ENCODE results near the gene DCLK2.

Gene DCLK2

DNA sequence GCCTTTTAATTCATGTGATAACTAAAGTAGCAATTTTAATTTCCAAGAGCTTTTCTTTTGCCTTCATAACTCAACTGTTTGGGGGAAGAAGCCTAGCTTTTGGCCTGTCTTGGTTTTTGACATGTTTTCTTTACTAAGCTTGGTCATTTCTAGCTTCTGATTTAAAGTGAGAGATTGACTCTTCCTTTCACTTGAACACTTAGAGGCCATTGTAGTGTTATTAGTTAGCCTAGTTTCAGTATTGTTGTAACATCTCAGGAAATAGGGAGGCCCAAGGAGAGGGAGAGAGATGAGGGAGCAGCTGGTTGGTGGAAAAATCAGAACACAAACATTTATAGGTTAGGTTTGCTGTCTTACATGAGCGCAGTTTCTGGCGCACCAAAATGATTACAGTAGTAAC lies 44.8 kb downstream of the DCLK2 start:
- no peak for DNase-seq

DNA sequence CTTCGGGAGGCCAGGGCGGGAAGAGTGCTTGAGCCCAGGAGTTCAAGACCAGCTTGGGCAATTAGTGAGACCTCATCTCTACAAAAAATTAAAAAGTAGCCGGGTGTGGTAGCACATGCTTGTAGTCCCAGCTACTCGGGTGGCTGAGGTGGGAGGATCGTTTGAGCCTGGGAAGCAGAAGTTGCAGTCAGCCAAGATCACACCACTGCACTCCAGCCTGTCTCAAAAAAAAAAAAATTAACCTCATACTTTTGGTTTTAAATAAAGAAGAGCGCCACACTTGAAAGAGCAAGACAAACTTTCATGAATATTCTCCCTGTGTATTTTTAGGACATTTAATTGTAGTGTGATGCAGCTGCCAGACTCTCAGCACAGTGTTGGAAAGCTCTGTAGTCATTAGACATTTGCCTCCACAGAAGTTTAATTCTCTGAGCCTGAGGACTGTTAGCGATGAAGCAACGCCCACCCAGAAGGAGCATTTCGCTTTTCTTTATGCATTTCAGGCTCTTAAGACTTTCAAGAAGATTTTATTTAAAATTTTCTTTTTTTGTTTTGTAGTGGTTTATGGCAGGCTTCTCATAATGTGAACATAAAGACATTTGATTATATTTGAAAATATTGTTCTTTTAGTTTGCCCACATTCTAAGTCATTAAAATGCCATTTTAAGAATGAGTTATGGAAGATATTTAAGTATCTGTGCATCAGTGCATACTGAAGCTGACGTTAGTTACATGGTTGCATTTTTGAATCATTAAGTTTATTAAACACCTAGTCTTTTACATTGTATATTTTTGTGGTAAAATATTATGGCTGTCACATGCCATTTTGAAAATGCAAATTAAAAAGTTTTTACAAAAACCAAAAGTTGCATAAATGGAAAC lies 45.8 kb downstream of the DCLK2 start:
- no peak for DNase-seq

DNA sequence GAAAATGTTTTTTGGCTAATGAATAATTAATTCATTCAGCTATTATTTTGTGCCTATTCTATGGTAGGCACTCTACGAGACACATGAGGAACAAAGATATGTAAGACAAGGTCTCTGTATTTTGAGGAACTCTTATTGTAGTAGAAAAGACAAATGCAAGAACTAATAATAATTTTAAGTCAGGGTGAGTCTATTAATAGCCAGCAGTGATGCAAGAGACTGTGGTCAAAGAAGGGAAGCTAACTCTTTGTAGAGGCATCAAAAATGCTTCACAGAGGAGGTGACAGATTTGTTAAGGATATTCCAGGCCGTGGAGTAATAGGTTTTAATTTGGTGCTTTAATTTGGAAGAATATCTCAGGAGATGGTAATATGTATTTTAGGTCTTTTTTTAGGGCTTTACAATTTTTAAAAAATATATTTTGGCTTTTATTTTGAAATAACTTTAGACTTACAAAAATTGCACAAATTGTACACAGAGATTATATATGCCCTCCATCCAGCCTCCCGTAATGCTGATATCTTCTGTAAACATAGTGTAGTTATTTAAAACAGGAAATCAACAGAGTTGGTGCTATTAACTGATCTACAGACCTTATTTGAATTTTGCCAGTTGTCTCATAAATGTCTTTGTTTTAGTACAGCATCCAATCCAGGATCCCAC lies 48.1 kb downstream of the DCLK2 start:
- DNase-seq, result no peak

DNA sequence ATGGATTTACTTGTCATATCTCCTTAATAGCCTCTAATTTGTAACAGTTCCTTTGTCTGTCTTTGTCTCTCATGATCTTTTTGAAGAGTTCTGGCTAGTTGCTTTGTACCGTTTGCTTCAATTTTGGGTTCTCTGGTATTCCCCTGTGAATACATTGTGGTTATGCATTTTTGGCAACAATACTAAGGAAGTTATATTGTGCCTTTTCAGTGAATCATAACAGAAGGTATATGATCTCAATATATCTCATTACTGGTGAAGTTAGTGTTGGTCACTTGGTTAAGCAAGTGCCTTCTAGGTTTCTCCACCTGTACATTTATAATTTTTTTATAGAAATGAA lies 48.6 kb downstream of the DCLK2 start:
- DNase-seq, result no peak

DNA sequence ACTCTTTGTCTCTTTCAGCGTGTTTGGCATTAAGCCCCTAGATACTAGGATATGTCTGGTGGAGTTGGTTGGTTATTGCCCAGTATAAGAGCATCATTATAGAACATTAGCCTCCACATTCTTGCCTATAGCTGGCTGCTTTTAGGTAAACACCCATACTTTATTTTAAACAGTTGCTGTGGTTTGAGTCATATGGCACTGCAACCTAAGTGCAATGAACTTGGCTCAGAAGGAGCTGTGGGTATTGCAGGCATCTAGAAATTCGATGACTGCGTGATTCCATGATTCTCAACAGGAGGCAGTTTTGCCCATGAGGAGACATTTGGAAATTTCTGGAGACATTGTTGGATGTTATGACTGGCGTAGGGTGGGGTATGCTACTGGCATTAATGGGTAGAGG lies 49.5 kb downstream of the DCLK2 start:
- DNase-seq, result no peak

DNA sequence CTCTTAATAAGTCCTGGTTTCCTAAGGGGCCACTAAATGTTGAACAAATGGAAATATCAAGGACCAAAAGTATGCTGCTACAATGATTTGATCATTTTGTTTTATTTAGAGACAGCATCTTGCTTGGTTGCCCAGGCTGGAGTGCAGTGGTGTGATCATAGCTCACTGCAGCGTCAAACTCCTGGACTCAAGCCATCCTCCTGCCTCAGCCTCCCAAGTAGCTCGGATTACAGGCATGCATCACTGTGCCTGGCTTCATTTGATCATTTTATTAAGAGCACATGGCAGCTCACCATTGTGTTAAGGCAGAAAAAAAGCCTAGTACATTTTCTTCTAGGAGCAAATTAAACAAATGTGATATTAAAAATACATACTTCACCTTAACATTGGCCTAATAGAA lies 52.7 kb downstream of the DCLK2 start:
- no peak for DNase-seq

DNA sequence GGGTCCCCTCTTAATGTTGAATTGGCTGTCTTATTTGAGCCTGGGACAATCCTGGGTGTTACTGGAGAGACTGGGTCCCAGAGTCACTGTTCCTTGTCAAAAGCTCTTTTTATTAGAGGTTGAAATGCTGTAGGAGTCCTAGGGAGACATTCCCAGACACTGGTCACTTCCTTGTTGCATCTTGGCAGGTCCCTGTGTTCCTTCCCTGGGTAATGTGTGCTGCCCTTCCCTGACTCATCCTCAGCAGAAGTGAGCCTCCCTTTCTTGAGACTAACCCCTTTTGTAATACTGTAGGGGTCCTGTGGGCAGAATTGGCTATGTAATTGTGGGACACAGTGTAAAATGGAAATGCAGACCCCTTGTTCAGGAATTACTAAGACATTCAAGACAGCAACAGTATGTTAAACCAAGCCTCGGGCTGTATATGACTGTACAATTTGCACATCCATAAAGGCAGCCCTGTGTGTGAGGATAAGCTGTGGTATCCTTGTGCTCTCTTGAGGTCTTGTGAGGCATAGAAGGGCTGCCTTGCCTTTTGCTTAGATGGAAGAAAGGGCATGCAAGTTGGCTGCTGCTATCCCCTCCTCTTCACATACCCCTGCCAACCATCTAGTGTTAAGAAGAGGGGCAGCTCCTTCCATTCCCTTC lies 53.5 kb downstream of the DCLK2 start:
- DNase-seq, result no peak

DNA sequence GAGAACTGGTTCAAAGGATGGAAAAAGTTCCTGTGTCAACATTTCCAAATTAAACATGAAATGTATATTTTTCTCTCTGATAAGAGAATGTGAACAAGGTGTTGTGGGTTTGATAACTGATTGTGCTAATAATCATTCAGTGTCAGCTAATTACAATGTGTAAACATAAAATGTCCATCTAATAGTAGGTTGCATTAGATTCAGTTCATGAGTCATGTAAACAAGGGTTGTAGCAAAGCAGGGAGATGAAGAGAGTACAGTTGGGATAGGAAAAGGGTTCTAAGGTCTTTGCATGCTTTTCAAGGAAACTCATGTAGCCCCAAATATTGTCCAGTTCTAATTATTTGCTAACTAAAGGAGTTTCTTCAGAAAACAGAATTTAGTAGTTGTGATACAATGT lies 55.4 kb downstream of the DCLK2 start:
- DNase-seq, result no peak

DNA sequence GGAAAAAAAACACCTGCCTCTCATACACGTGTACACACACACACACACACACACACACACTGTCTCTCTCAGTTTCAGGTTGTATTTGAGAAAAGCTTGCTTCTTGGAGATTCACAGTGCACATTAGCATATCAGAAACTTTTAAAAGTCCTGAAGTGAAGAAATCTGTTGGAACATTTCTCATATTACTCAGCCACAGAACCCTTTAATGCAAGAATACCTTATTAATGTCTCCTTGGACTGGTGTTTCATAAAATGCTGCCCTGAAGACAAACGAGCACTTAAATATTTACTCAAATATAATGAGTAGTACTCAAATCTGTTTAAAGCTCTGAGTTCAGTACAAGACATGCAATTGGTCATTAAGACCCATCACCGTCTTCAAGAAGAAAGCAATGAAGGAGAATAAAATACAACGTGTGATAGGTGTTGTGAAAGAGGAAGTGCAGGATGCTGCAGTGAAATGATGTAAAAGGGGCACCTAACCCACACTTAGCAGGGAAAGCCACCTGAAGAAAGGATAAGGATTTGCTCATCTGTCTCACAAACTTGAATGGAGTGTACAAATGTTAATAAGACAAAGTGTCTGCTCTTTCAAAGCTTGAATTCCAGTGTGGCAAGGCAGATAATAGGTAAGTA lies 57.0 kb downstream of the DCLK2 start:
- no peak for DNase-seq

DNA sequence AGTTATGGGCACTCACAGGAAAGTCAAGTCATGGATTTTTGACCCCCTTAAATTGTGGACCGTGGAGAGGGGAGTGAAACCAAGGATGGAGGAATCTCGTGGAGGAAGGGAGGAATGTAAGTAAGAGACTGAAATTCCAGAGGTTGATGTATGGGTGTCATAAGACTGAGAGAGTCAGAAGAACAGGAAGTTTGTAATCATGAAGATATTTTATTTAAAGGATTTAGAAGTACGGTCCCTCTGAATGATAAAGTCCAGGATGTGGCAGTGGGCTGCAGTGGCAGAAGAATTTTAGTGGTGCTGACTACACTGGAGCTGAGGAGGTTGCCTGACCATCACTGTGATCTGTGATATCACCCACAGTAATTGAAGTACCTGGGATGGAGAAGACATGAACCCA lies 57.8 kb downstream of the DCLK2 start:
- DNase-seq, result no peak

DNA sequence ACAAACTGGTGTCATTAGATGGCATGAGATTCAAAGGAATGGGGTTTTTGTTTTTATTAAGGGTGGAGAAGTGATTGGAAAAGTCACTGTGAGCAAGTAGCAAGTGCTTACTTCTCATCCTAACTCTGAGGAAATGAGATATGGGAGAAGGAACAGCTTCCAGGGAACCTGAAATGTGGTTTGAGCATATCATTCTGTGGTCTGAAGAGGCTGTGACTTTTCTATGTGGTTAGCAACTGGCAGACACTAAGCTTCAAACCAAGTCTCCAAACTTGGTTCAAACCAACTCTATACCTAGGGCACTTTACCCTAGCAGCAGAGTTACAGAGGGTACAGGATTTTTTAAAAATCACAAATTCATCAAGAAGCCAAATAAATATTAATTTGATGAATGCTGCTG lies 58.2 kb downstream of the DCLK2 start:
- no peak for DNase-seq

DNA sequence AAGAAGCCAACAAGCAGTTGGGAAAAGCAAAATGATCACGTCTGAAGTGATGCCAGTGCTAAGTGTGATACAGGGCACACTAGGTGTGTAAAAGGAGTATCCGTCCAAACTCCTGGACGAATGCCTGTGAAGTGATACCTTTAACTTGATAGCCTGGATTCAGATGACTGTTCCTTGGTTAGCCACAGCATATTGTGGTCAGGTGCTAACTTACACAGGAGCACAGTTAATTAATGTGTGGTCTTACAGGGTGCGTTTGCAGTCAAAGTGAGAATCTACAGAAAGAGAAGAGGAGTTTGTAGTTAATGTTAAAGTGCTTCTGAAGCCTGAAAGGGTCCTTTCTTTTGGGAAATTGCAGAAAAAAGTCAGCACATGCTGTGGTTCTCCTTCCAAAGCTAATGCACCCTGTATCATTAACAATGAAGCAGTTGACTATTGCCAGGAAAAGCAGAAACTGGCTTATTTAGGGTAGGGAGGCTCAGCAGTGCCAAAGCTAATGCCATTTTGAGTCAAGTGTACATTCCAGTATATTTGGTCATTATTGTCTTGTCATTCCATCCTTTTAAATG lies 61.1 kb downstream of the DCLK2 start:
- no peak for DNase-seq

DNA sequence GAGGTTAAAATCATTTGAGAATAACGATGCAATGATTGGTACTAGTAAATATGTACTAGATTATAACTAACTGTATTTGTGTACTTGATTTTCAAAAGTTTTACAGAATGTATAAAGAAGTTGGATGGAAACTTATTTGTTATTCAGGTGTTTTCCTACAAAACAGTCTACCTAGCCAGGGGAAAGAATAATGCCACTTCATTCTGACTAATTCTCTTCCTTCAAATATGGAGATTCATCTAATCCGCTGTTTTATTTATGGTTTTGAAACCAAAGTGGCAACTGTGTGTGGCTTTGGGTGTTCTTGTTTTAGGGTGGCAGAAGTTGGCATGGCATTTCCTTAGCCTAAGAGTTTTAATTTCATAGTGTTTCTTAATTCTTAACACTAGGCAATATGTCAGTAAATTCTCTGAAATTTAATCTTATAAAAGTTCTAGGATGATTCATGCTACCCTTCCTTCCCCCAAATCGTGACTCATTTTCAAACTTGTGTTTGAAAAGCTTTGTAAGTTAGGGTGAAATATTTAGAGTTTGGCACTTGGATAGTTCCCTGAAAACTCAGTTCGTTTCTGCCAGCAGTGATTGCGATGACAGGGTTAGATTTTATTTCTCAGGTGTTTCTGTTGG lies 62.6 kb downstream of the DCLK2 start:
- no peak for DNase-seq

DNA sequence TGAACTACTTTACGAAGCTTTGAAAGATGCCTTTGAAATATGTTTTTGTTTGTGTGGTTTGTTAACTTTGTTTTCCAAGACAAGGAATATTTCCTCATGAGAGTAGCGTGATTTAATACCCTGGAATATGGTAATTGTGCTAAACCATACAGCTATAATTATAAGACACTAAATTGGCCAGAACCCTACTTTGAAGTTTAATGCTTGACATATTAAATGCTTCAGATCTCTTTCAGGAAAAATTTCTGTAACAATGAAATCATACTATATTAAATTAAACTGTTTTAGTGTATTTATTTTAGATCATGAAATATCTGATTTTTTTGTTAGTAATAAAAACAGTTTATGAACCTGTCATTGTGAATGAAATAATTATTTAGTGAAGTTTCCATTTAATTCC lies 63.5 kb downstream of the DCLK2 start:
- DNase-seq, result no peak

DNA sequence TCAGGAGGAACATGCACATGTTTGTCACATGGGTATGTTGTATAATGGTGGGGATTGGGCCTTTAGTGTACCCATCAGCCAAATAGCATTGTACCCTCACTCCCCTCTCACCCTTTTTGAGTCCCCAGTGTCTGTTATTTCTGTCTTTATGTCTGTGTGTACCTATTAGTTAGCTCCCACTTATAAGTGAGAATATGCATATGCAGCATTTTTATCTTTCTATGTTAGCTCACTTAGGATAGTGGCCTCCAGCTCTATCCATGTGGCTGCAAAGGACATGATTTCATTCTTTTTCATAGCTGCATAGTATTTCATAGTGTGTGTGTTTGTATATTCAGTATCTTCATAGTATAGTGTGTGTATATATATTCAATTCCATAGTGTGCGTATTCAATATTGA lies 64.6 kb downstream of the DCLK2 start:
- no peak for DNase-seq

DNA sequence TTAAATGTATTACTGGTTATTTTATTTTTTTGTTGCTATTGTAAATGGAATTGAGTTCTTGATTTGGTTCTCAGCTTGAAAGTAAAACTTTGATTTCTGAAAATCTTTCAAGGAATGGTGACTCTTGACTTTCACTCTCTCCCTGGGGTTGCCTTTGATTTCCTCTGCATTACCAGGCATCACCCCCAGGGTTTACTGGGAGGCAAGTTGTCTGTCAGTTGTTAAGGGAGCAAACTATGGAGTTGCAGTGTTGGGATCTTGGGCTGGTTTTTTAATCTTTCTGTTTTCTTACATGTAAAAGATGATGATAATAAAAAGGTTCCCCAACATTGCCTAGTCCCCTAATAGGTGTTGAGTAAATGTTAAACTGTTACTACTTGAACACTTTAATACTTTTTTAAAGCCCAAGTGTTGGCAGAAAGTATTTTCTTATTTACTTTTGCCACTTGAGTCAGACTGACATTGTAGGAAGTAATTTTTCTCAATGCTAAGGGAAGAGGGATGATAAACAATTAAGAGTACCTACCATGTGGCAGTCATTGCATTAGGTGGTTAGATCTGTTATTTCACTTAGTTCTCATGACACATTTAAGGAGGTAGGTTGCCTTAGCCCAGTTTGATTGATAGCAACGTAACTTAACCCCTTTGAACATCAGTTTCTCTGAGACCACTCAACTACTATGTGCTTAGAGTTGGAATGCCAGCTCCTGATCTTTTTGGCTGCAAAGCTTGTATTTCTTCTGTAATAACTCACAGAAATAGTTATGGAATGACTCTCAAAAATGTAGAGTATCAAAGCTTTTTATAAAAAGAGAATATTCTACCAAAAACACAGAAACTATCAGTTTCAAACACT lies 67.1 kb downstream of the DCLK2 start:
- no peak for DNase-seq

DNA sequence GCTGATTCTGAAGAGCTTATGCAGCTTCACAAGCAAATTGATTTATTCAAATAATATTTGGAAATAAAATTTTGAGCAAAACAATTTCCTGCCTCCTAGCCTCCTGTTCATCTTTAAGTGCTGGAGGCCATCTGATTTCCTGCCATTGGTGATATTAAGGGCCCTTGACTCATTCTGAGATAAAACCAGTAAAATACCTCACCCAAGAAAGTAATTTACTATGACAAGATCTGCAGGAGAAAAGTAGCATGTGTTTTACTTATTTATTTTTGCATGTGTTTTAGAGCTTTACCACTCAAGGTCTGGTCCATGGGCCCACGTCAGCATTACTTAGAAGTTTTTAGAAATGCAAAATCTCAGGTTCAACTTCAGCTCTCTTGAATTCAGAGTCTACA lies 67.7 kb downstream of the DCLK2 start:
- no peak for DNase-seq

DNA sequence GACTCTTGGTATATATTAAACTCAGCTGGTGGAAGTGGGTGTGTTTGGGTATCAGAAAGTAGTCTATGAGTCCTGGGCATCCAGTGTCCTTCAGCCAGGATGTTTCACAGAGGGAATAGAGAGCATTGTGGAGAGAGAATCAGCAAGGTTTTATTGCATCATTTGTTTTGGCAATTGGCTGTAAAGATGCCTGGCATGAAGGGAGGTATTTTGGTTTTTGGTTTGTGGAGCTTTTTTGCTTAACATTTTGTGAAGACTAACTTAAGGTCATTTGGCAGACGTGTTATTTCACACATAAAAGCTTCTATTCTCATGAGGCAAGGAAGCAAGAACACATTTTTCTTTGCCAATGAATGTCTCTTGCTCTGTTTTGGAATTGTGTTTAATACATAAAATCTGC lies 71.1 kb downstream of the DCLK2 start:
- DNase-seq, result no peak

DNA sequence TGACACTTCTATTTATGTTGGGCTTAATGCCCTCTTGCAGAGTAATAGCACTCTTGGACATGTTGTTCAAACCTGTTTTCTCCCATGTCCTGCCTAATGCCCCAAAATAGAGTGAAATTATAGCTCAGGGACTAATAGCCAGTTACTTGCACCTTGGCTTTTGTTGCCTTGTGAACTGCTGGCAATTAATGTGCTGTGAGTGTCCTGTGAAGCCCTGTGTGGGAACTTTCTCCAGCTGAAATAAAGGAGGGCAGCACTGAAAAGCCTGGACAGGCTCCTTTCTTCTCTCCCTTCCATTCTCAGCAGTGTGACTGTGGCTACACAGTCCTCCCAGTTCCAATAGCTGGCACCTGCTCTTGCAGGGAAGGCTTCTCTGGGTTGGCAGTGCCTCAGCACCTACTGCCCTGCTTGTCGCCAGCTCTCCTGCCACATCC lies 72.4 kb downstream of the DCLK2 start:
- DNase-seq, result peak; percentile 5

DNA sequence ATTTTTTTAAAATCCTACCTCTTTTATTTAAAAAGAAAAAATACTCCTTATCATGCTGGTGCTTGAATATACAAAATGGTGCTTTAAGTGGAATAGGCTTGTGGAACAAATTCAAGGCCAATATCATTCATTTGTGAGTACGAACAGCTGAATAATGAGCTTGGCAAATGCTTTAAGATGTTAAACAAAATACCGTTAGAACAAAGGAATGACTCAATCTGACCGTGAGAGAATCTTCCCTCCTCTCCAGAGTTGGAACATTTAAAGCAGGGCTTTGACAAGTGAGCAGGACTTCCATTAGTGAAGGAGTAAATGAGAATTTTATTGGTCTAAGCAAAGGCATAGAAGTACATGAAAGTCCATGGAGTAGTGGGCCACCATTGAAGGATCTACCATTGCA lies 74.5 kb downstream of the DCLK2 start:
- no peak for DNase-seq

DNA sequence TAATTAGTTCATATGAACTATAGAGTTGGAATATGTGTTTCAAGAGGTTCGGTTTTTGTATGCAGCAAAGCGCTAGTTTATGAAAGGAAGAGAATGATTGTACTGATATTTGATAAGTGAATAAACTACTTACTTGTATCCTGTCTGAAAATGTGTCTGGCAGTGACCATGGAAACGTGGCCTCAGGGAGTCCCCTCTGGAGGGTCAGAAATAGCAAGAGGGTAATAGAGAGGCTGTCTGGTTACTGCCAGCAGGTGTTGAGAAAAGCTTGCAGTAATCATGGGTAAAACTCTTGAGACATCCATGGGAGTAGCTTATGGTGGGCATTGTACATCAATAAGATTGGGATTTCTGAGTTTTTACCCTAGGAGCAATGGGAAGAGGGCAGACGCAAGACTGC lies 77.1 kb downstream of the DCLK2 start:
- no peak for DNase-seq

DNA sequence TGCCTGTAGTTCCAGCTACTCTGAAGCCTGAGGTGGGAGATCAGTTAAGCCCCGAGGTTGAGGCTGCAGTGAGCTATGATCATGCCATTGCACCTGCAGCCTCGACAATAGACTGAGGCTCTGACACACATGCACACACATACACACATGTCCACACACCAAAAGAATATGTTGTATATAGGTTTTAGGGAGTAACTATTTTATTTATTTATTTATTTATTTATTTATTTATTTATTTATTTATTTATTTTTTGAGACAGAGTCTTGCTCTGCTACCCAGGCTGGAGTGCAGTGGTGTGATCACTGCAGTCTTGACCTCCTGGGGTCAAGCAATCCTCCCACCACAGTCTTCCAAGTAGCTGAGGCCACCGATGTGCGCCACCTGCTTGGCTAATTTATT lies 78.3 kb downstream of the DCLK2 start:
- no peak for DNase-seq
